ENCODE data around the gene CHST10. TPM values are rescaled to one million over a fixed set of nuclear protein-coding genes. Genes with fewer than 3 reads are reported as not detected.

CHST10 gene
- total RNA-seq, 1 experiment from 2014 or later: not detected

GRCh38 chr2:100383306-100383705 is 34.2 kb downstream of the CHST10 start:
- no peak overlapping the region for H3K4me3 Mint-ChIP-seq (ENCODE audit: unreplicated experiment)
- BruUV-seq (replicated peaks): no TSS peak
- H3K27me3 Mint-ChIP-seq (ENCODE audit: insufficient read depth, unreplicated experiment): peaks cover 18% of the 10 kb centered on the region
- H3K9me3 Mint-ChIP-seq (ENCODE audit: unreplicated experiment): no peaks in the 10 kb centered on the region
- no peaks in the 10 kb centered on the region for H3K36me3 Mint-ChIP-seq (ENCODE audit: insufficient read depth, unreplicated experiment)
- Histone ChIP-seq H3K9me3 (no peaks in the 10 kb centered on the region), H3K4me3 (ENCODE audit: low read depth, low read length) (no peak overlapping the region), H3K4me1 (no peaks in the 10 kb centered on the region), H3K36me3 (ENCODE audit: control insufficient read depth, insufficient read depth, low read length) (no peaks in the 10 kb centered on the region), H3K27me3 (replicated peaks; ENCODE audit: control insufficient read depth, insufficient read depth, low read length) (no peaks in the 10 kb centered on the region)
- no peaks in the 10 kb centered on the region for H3K4me1 Mint-ChIP-seq (ENCODE audit: low read depth, unreplicated experiment)
- TF ChIP-seq CTCF (IDR thresholded peaks at IDR 0.05; ENCODE audit: insufficient read depth in 1 of 2, low read depth in 1 of 2, low read length in 1 of 2, severe bottlenecking in 1 of 2, unreplicated experiment in 1 of 2): no peak
- no peak for DNase-seq
- POLR2A ChIA-PET: no interaction called here
- intact Hi-C loops (cut with micrococcal nuclease; ENCODE audit: unreplicated experiment): no loop called here
- no peak overlapping the region for H3K27ac Mint-ChIP-seq (ENCODE audit: unreplicated experiment)
- CTCF ChIA-PET: no interaction called here

GRCh38 chr2:100381240-100381639 is 36.2 kb downstream of the CHST10 start:
- no peak overlapping the region for H3K27ac Mint-ChIP-seq (ENCODE audit: unreplicated experiment)
- no peak overlapping the region for H3K4me3 Mint-ChIP-seq (ENCODE audit: unreplicated experiment)
- H3K36me3 ChIP-seq (ENCODE audit: control insufficient read depth, insufficient read depth, low read length): no peaks in the 10 kb centered on the region
- ChIA-PET POLR2A (no interaction called here), CTCF (interaction anchor here (1.1 to 1.5 kb wide), 3 partner anchors 9 to 822 kb away, joined by 3 to 8 read pairs (median 4); no protein-coding TSS in a partner anchor)
- intact Hi-C loops (cut with micrococcal nuclease; ENCODE audit: unreplicated experiment): loop anchor here (1.0 kb wide), 1 partner anchor 118 kb away; no protein-coding TSS in a partner anchor
- H3K4me3 ChIP-seq (ENCODE audit: low read depth, low read length): no peak overlapping the region
- no peaks in the 10 kb centered on the region for H3K4me1 ChIP-seq
- H3K4me1 Mint-ChIP-seq (ENCODE audit: low read depth, unreplicated experiment): no peaks in the 10 kb centered on the region
- peak; percentile 56 to 60 for TF ChIP-seq CTCF (IDR thresholded peaks at IDR 0.05; ENCODE audit: insufficient read depth in 1 of 2, low read depth in 1 of 2, low read length in 1 of 2, severe bottlenecking in 1 of 2, unreplicated experiment in 1 of 2)
- no peaks in the 10 kb centered on the region for H3K9me3 ChIP-seq
- no peaks in the 10 kb centered on the region for H3K9me3 Mint-ChIP-seq (ENCODE audit: unreplicated experiment)
- no TSS peak for BruUV-seq (replicated peaks)
- no peaks in the 10 kb centered on the region for H3K27me3 ChIP-seq (replicated peaks; ENCODE audit: control insufficient read depth, insufficient read depth, low read length)
- H3K36me3 Mint-ChIP-seq (ENCODE audit: insufficient read depth, unreplicated experiment): no peaks in the 10 kb centered on the region
- peaks cover 8% of the 10 kb centered on the region for H3K27me3 Mint-ChIP-seq (ENCODE audit: insufficient read depth, unreplicated experiment)
- peak; percentile 65 for DNase-seq

- POLR2A ChIA-PET: no interaction called here
- Mint-ChIP-seq H3K36me3 (ENCODE audit: insufficient read depth, unreplicated experiment) (no peaks in the 10 kb centered on the region), H3K9me3 (ENCODE audit: unreplicated experiment) (no peaks in the 10 kb centered on the region), H3K27ac (ENCODE audit: unreplicated experiment) (no peak overlapping the region), H3K27me3 (ENCODE audit: insufficient read depth, unreplicated experiment) (peaks cover 5% of the 10 kb centered on the region), H3K4me3 (ENCODE audit: unreplicated experiment) (no peak overlapping the region), H3K4me1 (ENCODE audit: low read depth, unreplicated experiment) (no peaks in the 10 kb centered on the region)
- no TSS peak for BruUV-seq (replicated peaks)
- CTCF ChIA-PET: interaction anchor here (1.1 to 1.5 kb wide), 3 partner anchors 10 to 821 kb away, joined by 3 to 8 read pairs (median 4); no protein-coding TSS in a partner anchor
- DNase-seq: no peak
- intact Hi-C loops (cut with micrococcal nuclease; ENCODE audit: unreplicated experiment): loop anchor here (1.0 kb wide), 1 partner anchor 117 kb away; no protein-coding TSS in a partner anchor
- Histone ChIP-seq H3K4me3 (ENCODE audit: low read depth, low read length) (no peak overlapping the region), H3K27me3 (replicated peaks; ENCODE audit: control insufficient read depth, insufficient read depth, low read length) (no peaks in the 10 kb centered on the region), H3K4me1 (no peaks in the 10 kb centered on the region), H3K9me3 (no peaks in the 10 kb centered on the region), H3K36me3 (ENCODE audit: control insufficient read depth, insufficient read depth, low read length) (no peaks in the 10 kb centered on the region)
- TF ChIP-seq CTCF (IDR thresholded peaks at IDR 0.05; ENCODE audit: insufficient read depth in 1 of 2, low read depth in 1 of 2, low read length in 1 of 2, severe bottlenecking in 1 of 2, unreplicated experiment in 1 of 2): no peak
Observed at GRCh38 chr2:100380681-100381080, 36.8 kb downstream of the CHST10 start.
